GM12872 (cell line): ENCODE measurements around the gene ARL15.

ENCODE experiments used
- TF ChIP-seq, protein P1 (sequence below): IDR thresholded peaks from 3 replicates; pipeline ENCODE4 v1.5.1; 2011; ENCODE audit warnings: low read depth, mild to moderate bottlenecking, low read length, moderate library complexity; ENCODE audit not compliant: insufficient read depth

The ARL15 gene

DNA sequence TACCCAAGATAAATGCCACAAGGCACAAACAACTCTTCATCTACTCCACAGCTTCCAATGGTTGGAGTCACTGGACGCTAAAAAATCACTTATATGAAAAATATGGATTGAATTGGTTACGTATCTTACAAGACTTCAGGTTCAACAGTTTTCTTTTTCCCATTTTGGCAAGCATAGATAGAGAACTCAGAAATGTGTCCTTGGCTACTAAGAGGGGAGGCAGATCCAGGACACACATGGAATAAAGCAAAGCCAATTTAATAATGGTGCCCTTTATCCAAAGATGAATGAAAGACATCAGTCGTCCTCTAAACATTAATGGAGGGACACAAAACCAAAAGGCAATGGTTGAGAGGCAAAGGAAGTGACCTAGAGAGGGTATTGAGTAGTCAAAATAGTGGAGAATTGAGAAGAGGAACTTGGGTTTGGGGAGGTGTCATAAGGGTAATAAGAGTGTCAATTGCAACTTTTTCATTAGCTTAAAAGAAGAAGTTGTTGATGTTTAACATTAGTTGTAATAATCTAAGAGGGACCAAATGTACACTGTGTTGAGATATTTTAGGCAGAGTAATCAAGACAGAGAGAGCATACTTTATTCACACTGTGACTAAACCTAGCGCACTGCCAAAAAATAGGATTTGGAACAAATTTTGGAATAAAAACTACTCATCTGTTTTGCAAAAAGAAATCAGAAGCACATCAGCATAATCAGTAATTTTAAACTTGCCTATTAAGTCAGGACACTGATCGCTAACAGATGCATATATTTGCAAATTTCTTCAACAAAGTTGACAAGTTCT lies 308.2 kb downstream of the ARL15 start:
- TF ChIP-seq, protein P1, sequence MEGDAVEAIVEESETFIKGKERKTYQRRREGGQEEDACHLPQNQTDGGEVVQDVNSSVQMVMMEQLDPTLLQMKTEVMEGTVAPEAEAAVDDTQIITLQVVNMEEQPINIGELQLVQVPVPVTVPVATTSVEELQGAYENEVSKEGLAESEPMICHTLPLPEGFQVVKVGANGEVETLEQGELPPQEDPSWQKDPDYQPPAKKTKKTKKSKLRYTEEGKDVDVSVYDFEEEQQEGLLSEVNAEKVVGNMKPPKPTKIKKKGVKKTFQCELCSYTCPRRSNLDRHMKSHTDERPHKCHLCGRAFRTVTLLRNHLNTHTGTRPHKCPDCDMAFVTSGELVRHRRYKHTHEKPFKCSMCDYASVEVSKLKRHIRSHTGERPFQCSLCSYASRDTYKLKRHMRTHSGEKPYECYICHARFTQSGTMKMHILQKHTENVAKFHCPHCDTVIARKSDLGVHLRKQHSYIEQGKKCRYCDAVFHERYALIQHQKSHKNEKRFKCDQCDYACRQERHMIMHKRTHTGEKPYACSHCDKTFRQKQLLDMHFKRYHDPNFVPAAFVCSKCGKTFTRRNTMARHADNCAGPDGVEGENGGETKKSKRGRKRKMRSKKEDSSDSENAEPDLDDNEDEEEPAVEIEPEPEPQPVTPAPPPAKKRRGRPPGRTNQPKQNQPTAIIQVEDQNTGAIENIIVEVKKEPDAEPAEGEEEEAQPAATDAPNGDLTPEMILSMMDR, result no peak

DNA sequence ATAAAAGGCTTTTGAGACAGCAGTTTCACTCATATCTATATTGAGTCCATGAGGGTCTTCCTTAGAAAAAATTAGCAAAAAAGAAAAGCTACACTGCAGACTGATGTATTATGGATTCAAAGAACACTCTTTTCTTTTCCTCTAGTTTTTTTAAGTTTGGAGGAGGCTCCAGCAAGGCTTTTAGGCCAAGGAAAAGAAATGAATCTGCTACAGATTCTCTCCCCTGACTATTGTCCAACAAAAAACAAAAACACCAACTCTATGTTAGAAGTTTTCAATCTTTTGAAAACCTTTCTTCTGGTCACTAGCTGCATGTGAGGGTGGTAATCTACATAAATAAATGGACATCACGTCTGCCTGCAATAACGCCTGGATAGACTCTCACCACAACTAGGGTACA lies 310.4 kb downstream of the ARL15 start:
- TF ChIP-seq, protein P1, result no peak

DNA sequence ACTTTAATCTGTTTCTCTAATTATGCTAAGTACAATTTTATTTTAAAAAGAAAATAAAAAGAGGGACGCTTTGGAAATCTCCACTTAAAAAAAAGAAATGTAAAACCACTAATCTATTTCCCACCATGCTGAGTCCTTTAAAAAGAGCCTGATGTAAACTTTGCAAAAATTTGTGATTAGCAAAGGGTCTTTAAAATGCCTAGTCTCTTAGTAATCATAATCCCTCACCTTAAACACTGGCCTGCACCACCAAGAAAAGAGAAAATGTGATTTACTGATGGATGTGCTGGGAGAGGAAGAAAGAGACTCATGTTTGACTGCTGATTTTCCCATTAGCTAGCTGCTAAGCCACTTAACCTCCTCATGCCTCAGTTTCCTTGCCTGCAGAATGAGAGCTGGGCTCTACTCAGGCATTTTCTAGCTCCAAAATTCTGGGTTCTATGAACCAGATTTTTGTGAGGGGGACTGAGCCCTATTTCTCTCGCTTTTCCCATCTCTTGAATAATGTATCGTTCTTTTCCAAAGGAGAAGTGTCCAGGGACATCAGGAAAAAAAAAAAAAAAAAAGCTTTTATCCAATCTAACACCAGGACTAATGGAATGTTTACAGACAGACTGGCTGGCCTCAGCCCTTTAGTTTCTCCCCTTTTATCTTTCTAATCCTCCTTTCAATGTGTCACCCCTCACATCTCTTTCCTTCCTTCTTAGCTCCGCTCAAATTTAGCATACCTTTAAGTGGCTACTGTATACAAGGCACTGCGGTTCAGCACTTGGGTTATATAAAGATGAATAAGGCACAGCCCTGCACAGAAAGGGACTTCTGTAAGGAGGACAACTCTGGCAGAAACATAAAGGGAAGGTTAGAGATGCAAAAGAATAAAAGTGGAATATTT lies 312.4 kb downstream of the ARL15 start:
- TF ChIP-seq, protein P1, result no peak

DNA sequence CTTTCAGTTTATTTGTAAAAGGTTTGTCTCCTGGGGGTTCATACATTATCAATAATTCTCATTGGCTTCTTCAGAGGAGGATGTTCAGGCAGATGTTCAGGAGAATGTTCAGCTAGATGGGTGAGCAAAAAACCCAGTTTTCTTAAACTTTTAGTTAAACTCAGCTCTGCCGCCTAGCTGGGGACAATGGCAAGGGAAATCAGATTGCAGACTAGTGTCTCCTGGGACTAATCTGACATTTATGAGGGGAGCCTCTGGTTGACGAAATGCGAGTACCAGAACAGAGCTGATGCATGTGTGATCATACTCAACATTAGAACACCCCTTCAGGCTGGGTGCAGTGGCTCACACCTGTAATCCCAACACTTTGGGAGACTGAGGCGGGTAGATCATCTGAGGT lies 314.4 kb downstream of the ARL15 start:
- TF ChIP-seq, protein P1, result no peak

DNA sequence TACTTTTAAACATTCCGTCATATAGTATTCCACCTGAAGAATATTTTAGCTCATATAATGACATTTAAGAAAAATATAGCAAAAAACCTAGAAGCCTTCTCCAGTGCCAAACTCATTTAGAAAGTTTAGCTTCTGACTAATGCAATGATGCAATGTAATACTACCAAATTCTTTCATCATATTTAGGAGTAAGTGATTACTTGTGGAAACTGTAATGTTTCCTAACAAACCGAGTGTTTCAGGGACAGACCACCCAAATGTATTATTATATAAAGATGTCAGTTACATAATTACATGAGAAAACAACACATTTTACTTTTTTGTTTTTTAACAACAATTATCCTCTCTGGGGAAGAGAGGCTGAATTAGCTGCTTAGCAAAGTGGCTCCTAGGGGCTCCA lies 316.2 kb downstream of the ARL15 start:
- TF ChIP-seq, protein P1, result no peak

DNA sequence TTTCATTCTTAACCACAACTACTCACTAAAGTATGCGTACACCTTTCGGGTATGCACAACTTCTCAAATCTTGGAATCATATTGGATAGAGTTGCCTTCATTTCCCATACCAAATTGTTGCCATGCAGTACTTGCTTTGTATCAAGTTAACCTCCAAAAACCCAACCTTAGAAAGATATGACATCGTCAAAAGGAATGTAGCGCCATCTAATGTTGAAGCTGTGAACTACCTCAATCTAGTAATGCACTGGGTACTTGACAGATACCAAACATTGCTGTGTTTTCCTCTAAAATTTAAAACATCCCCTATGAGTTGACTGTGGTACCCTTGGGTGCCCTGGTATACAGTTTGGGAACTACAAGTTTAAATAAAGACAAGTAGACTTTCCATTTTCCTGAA lies 318.4 kb downstream of the ARL15 start:
- TF ChIP-seq, protein P1, result peak; percentile 40; the same call in 2 of the 3 replicates

DNA sequence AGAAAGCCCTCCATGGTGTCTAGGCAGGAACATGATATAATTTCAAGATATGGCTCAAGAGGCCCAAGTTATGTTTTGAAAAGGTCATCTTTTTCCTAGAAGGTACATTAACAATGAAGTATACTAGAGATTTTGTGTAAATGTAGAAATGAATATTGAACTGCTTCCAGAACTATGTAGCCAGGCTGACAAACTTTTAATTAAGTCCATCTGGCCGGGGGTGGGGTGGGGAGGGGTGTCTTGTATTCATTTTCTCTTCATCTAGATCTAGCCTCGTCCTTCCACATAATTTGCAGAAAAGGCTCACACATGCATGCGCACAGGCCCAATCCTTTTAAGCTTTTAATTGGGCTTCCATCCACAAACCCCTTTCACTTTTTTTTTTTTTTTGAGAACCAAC lies 323.3 kb downstream of the ARL15 start:
- TF ChIP-seq, protein P1, result no peak
